PC-9 (cell line): Measurements from ENCODE around the gene HOOK1. TPM values are rescaled to one million over a fixed set of nuclear protein-coding genes. Genes with fewer than 3 reads are reported as not detected.

Experiments
- BruUV-seq: library from RNA; stranded (reverse); fragments of 400-500 nt; replicated peaks from 2 replicates; lab custom pipeline; 2021; lab: Mats Ljungman, UMichigan
- CTCF ChIA-PET: fragments of 300-600 bp; sonication (Branson Sonifier 250); formaldehyde crosslinking; loops from one replicate; lab custom pipeline; 2022; ENCODE audit warnings: antibody characterized with exemption; lab: Charles Lee
- POLR2A ChIA-PET: fragments of 300-600 bp; sonication (Branson Sonifier 250); formaldehyde crosslinking; loops from one replicate; lab custom pipeline; 2022; ENCODE audit warnings: antibody characterized with exemption; ENCODE audit not compliant: unreplicated experiment; lab: Charles Lee
- DNase-seq, 2 experiments: peaks; one replicate each; pipeline versions ENCODE4 v3.0.0 to v3.0.0-alpha.2; 2015 to 2022; ENCODE audit warnings: mixed read lengths in 1 of 2
- H2AFZ ChIP-seq: fragments of 200-600 bp; sonication (generic); 2 replicates; pipeline ENCODE4 v1.8.1; 2017; ENCODE audit warnings: antibody characterized with exemption
- H3F3A ChIP-seq: fragments of 200-600 bp; sonication (generic); 2 replicates; pipeline ENCODE4 v1.8.1; 2017; ENCODE audit warnings: antibody characterized with exemption, mild to moderate bottlenecking, low read depth; ENCODE audit not compliant: insufficient read depth
- H3K27ac ChIP-seq: fragments of 200-600 bp; sonication (generic); 2 replicates; pipeline ENCODE4 v1.6.1; 2016; ENCODE audit warnings: mixed run types
- H3K27me3 ChIP-seq: fragments of 200-600 bp; sonication (generic); 2 replicates; pipeline ENCODE4 v1.6.1; 2016; ENCODE audit warnings: low read depth, mixed run types; ENCODE audit not compliant: insufficient read depth
- H3K36me3 ChIP-seq: fragments of 200-600 bp; sonication (generic); 2 replicates; pipeline ENCODE4 v1.6.1; 2016; ENCODE audit warnings: low read depth, mixed run types
- H3K4me1 ChIP-seq: fragments of 200-600 bp; sonication (generic); replicated peaks from 2 replicates; pipeline ENCODE4 v1.6.1; 2016; ENCODE audit warnings: mixed run types; ENCODE audit not compliant: insufficient read depth
- H3K4me2 ChIP-seq: fragments of 200-600 bp; sonication (generic); 2 replicates; pipeline ENCODE4 v1.6.1; 2017; ENCODE audit warnings: mixed run types
- H3K4me3 ChIP-seq: fragments of 200-600 bp; sonication (generic); 2 replicates; pipeline ENCODE4 v1.6.1; 2016; ENCODE audit warnings: mixed run types
- H3K79me2 ChIP-seq: fragments of 200-600 bp; sonication (generic); 2 replicates; pipeline ENCODE4 v1.6.1; 2017; ENCODE audit warnings: low read depth, mixed run types
- H3K9me2 ChIP-seq: fragments of 200-600 bp; sonication (generic); 2 replicates; pipeline ENCODE4 v1.8.1; 2017; ENCODE audit warnings: mild to moderate bottlenecking; ENCODE audit not compliant: insufficient read depth
- H3K9me3 ChIP-seq: fragments of 200-600 bp; sonication (generic); 2 replicates; pipeline ENCODE4 v1.8.1; 2016; ENCODE audit warnings: low read depth; ENCODE audit not compliant: insufficient read depth
- H4K20me1 ChIP-seq: fragments of 200-600 bp; sonication (generic); 2 replicates; pipeline ENCODE4 v1.8.1; 2017; ENCODE audit not compliant: insufficient read depth
- EZH2 ChIP-seq: fragments of 200-600 bp; sonication (generic); IDR thresholded peaks from 2 replicates; pipeline ENCODE4 v1.8.0; 2017; ENCODE audit warnings: antibody characterized with exemption, low read depth
- intact Hi-C: fragments of 100-400 bp; cut with micrococcal nuclease; formaldehyde crosslinking; loops from one replicate; pipeline ENCODE4 v1.10.0; 2022; ENCODE audit not compliant: unreplicated experiment
- total RNA-seq: library from RNA; stranded (reverse); gene quantifications from 2 replicates; pipeline ENCODE4 v1.2.3, GENCODE V29; 2021
- TF ChIP-seq, protein P1 (sequence below): fragments of 200-600 bp; sonication (generic); conservative IDR thresholded peaks from 2 replicates; pipeline ENCODE4 v1.6.1; 2017; ENCODE audit warnings: mixed run types, antibody characterized with exemption, mild to moderate bottlenecking, moderate library complexity

Gene HOOK1
- total RNA-seq, 1 experiment from 2014 or later, result 23.7 TPM

DNA sequence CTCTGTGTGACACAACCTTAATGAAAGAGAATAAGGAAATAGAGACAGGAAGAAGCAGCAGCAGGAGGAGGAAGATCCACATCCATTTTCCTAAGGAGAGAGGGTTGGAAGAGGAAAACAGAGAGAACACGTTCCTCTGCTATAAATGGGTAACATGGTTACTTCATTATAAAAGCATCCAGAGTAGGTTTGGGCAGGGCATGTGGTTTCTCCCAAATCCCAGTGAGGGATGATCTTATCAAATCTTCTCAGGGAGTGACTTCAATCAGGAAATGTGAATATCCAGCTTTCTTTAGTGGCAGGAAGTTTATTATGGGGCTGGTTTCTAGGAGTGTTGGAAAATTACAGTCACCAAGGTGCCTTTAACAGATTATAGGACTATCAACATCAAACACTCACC is 100.8 kb downstream of the HOOK1 start:
- intact Hi-C loops, result no loop called here
- TF ChIP-seq, protein P1, sequence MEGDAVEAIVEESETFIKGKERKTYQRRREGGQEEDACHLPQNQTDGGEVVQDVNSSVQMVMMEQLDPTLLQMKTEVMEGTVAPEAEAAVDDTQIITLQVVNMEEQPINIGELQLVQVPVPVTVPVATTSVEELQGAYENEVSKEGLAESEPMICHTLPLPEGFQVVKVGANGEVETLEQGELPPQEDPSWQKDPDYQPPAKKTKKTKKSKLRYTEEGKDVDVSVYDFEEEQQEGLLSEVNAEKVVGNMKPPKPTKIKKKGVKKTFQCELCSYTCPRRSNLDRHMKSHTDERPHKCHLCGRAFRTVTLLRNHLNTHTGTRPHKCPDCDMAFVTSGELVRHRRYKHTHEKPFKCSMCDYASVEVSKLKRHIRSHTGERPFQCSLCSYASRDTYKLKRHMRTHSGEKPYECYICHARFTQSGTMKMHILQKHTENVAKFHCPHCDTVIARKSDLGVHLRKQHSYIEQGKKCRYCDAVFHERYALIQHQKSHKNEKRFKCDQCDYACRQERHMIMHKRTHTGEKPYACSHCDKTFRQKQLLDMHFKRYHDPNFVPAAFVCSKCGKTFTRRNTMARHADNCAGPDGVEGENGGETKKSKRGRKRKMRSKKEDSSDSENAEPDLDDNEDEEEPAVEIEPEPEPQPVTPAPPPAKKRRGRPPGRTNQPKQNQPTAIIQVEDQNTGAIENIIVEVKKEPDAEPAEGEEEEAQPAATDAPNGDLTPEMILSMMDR, result no peak
- TF ChIP-seq EZH2, result no peak
- no peaks in the 10 kb centered on the region for H3K27me3 ChIP-seq
- H3K9me2 ChIP-seq, result no peaks in the 10 kb centered on the region
- peaks cover 5% of the 10 kb centered on the region; the same call in 1 of the 2 replicates for H3K4me1 ChIP-seq
- no peaks in the 10 kb centered on the region for H3K9me3 ChIP-seq
- BruUV-seq, result no TSS peak
- no peak overlapping the region for H3K27ac ChIP-seq
- H3K79me2 ChIP-seq, result no peaks in the 10 kb centered on the region
- no peak overlapping the region for H3K4me3 ChIP-seq
- H3K4me2 ChIP-seq, result no peak overlapping the region
- H2AFZ ChIP-seq, result no peak overlapping the region
- H3K36me3 ChIP-seq, result no peaks in the 10 kb centered on the region
- POLR2A ChIA-PET, result no interaction called here
- CTCF ChIA-PET, result no interaction called here
- H4K20me1 ChIP-seq, result no peaks in the 10 kb centered on the region
- no peak for DNase-seq
- no peaks in the 10 kb centered on the region for H3F3A ChIP-seq

DNA sequence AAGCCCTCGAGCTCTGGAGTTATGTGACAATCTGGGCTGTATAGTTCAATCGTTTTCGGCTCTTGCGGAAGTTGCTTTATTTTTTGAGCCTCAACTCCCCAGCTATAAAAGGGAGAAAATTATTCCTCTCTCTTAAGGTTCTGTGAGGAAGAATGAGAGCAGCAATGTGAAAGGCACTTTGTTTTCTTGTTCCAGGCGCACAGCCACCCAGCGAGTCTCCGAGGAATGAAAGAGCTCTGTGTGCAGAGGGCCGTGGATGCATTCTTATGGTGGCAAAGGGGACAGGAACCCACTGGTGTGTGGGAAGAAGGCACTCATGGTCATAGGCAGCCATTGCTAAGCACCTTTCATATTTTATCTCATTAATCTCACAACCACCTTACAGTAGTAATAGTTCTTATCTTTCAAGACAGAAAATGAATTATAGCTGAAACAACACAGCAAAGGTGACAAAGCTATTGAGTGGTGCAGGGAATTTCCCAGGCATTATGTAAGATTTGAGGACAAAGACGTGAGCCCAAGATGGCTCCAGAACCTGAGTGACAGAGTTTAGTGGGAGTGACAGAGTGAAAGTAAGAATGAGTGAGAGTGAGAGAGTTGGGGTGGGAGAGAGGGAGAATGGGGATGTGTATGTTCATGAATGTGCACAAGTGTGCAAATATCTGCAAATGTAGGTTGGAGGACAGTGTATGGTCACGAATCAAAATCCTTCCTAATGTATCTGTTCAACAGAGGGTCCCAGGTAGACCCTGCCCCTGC is 102.5 kb downstream of the HOOK1 start:
- Histone ChIP-seq H3K27ac (no peak overlapping the region), H3K9me3 (no peaks in the 10 kb centered on the region; the same call in 1 of the 2 replicates), H4K20me1 (no peaks in the 10 kb centered on the region), H3K27me3 (no peaks in the 10 kb centered on the region), H3K9me2 (no peaks in the 10 kb centered on the region), H3F3A (no peaks in the 10 kb centered on the region; the same call in 1 of the 2 replicates), H3K36me3 (no peaks in the 10 kb centered on the region), H2AFZ (no peak overlapping the region), H3K79me2 (no peaks in the 10 kb centered on the region), H3K4me3 (no peak overlapping the region), H3K4me1 (peaks cover 11% of the 10 kb centered on the region; the same call in 1 of the 2 replicates), H3K4me2 (no peak overlapping the region)
- intact Hi-C loops, result no loop called here
- ChIA-PET POLR2A (no interaction called here), CTCF (interaction anchor here (1.7 kb wide), 1 partner anchor 30 kb away, joined by 3 read pairs; no protein-coding TSS in a partner anchor)
- TF ChIP-seq, protein P1, result no peak
- no peak for TF ChIP-seq EZH2
- DNase-seq, result no peak
- no TSS peak for BruUV-seq

DNA sequence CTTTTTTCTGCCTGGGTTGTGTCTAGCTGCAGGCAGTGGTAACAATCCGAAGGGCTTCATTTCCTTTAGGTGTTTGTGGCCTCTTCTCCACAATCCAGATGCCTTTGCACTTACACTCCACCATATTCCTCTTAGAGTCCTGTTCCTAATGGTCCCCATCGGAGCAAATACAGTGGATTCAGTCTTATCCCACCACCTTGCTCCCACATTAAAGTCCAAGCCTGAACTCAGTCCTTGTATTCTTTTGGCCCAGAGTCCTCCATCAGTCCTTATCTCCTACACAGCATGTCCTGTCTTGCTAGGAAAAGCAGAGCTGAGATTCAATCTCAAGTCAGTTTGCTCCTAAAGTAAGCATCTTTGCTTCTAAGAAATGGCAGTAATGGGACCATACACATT is 103.0 kb downstream of the HOOK1 start:
- no peak for DNase-seq
- no peaks in the 10 kb centered on the region; the same call in 1 of the 2 replicates for H3F3A ChIP-seq
- BruUV-seq, result no TSS peak
- no peaks in the 10 kb centered on the region for H3K27me3 ChIP-seq
- H3K79me2 ChIP-seq, result no peaks in the 10 kb centered on the region
- H3K4me1 ChIP-seq, result peaks cover 11% of the 10 kb centered on the region; the same call in 1 of the 2 replicates
- intact Hi-C loops, result no loop called here
- H3K4me3 ChIP-seq, result no peak overlapping the region
- ChIA-PET POLR2A (no interaction called here), CTCF (interaction anchor here (1.7 kb wide), 1 partner anchor 30 kb away, joined by 3 read pairs; no protein-coding TSS in a partner anchor)
- no peak for TF ChIP-seq EZH2
- TF ChIP-seq, protein P1, result no peak
- no peaks in the 10 kb centered on the region; the same call in 1 of the 2 replicates for H3K9me3 ChIP-seq
- no peak overlapping the region for H3K4me2 ChIP-seq
- no peak overlapping the region for H3K27ac ChIP-seq
- H3K36me3 ChIP-seq, result no peaks in the 10 kb centered on the region
- no peaks in the 10 kb centered on the region for H3K9me2 ChIP-seq
- no peaks in the 10 kb centered on the region for H4K20me1 ChIP-seq
- no peak overlapping the region for H2AFZ ChIP-seq
